ENCODE measurements around the gene RPN1. TPM values are rescaled to one million over a fixed set of nuclear protein-coding genes. Genes with fewer than 3 reads are reported as not detected.

The RPN1 gene
- total RNA-seq, 1 donor from 2014 or later = 283 TPM

DNA sequence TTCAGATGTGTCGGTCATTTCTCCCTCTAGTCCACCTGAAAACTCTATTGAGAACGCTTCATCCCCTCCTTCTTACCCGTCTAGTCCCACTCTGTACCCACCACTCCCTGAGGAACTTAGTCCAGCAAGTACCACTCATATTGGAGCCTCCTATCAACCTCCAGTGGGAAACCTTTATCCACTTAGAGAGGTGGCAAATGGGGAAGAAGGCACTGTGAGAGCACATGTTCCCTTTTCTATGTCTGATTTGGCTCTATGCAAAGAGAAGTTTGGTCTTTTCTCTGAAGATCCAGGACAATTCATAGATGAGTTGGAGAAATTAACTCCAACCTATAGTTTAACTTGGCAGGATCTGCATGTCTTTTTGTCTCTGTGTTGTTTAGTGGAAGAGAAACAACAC is 17.0 kb upstream of the RPN1 start:
- H3K27ac ChIP-seq (ENCODE audit: low read depth, low read length) = no peak overlapping the region

DNA sequence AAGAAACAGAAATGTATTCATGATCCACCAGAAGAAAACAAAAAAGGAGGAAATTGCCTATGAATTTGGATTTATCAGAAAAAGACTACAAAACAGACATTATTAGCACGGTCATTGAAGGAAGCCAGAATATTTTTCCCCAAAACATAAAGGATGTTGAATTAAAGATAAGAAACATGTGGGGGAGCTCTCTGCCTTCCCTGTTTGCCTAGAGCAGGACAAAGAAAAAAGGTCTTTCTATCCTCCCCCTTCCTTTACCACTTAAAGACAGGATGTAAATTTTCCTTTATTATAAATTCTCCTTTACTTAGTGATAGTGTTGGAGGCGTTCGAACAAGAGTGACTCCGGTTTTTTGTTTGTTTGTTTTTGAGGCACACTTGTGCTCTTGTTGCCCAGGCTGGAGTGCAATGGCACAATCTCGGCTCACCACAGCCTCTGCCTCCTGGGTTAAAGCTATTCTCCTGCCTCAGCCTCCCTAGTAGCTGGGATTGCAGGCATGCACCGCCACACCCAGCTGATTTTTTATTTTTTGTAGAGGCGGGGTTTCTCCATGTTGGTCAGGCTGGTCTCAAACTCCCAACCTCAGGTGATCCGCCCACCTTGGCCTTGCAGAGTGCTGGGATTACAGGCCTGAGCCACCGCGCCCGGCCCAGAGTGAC is 14.9 kb upstream of the RPN1 start:
- Mint-ChIP-seq H3K36me3 (ENCODE audit: low read depth, unreplicated experiment) (no peaks in the 10 kb centered on the region), H3K27ac (ENCODE audit: unreplicated experiment) (no peak overlapping the region), H3K27me3 (ENCODE audit: low read depth, unreplicated experiment) (peaks cover 8% of the 10 kb centered on the region), H3K4me3 (ENCODE audit: unreplicated experiment) (no peak overlapping the region), H3K4me1 (ENCODE audit: low read depth, unreplicated experiment) (no peaks in the 10 kb centered on the region), H3K9me3 (ENCODE audit: unreplicated experiment) (no peaks in the 10 kb centered on the region)
- Histone ChIP-seq H3K9ac (ENCODE audit: low read length) (no peak overlapping the region), H3K4me1 (ENCODE audit: insufficient read depth, low read length) (no peaks in the 10 kb centered on the region), H3K4me3 (ENCODE audit: insufficient read depth, low read depth, low read length) (no peak overlapping the region), H3K27me3 (ENCODE audit: insufficient read depth, low read length) (peaks cover 9% of the 10 kb centered on the region), H2AFZ (ENCODE audit: low read depth, low read length) (no peak overlapping the region), H3K9me3 (ENCODE audit: insufficient read depth, low read depth, low read length) (no peaks in the 10 kb centered on the region), H3K27ac (ENCODE audit: low read depth, low read length) (no peak overlapping the region), H3K4me2 (ENCODE audit: low read length) (no peak overlapping the region), H3K79me2 (ENCODE audit: insufficient read depth, low read length) (no peaks in the 10 kb centered on the region), H4K20me1 (ENCODE audit: insufficient read depth, low read length) (no peaks in the 10 kb centered on the region), H3K36me3 (ENCODE audit: insufficient read depth, low read length) (no peaks in the 10 kb centered on the region)
- DNase-seq (ENCODE audit: low read depth) = no peak
- no peak for TF ChIP-seq EZH2 (IDR thresholded peaks at IDR 0.05; ENCODE audit: insufficient read depth, low read length)
- TF ChIP-seq, protein P1, sequence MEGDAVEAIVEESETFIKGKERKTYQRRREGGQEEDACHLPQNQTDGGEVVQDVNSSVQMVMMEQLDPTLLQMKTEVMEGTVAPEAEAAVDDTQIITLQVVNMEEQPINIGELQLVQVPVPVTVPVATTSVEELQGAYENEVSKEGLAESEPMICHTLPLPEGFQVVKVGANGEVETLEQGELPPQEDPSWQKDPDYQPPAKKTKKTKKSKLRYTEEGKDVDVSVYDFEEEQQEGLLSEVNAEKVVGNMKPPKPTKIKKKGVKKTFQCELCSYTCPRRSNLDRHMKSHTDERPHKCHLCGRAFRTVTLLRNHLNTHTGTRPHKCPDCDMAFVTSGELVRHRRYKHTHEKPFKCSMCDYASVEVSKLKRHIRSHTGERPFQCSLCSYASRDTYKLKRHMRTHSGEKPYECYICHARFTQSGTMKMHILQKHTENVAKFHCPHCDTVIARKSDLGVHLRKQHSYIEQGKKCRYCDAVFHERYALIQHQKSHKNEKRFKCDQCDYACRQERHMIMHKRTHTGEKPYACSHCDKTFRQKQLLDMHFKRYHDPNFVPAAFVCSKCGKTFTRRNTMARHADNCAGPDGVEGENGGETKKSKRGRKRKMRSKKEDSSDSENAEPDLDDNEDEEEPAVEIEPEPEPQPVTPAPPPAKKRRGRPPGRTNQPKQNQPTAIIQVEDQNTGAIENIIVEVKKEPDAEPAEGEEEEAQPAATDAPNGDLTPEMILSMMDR (IDR thresholded peaks at IDR 0.05; ENCODE audit: insufficient read depth, low read depth, low read length) = no peak
- FAIRE-seq = no peak

More for the DNA sequence above, 17.0 kb upstream of the RPN1 start:
- Mint-ChIP-seq H3K27ac (ENCODE audit: unreplicated experiment) (no peak overlapping the region), H3K4me3 (ENCODE audit: unreplicated experiment) (no peak overlapping the region), H3K27me3 (ENCODE audit: low read depth, unreplicated experiment) (peaks cover 8% of the 10 kb centered on the region), H3K4me1 (ENCODE audit: low read depth, unreplicated experiment) (no peaks in the 10 kb centered on the region), H3K9me3 (ENCODE audit: unreplicated experiment) (no peaks in the 10 kb centered on the region), H3K36me3 (ENCODE audit: low read depth, unreplicated experiment) (no peaks in the 10 kb centered on the region)
- no peak for FAIRE-seq
- Histone ChIP-seq H3K4me1 (ENCODE audit: insufficient read depth, low read length) (no peaks in the 10 kb centered on the region), H3K9ac (ENCODE audit: low read length) (no peak overlapping the region), H3K9me3 (ENCODE audit: insufficient read depth, low read depth, low read length) (no peaks in the 10 kb centered on the region), H3K79me2 (ENCODE audit: insufficient read depth, low read length) (no peaks in the 10 kb centered on the region), H3K4me2 (ENCODE audit: low read length) (no peak overlapping the region), H3K4me3 (ENCODE audit: insufficient read depth, low read depth, low read length) (no peak overlapping the region), H2AFZ (ENCODE audit: low read depth, low read length) (no peak overlapping the region), H4K20me1 (ENCODE audit: insufficient read depth, low read length) (no peaks in the 10 kb centered on the region), H3K36me3 (ENCODE audit: insufficient read depth, low read length) (no peaks in the 10 kb centered on the region), H3K27me3 (ENCODE audit: insufficient read depth, low read length) (peaks cover 9% of the 10 kb centered on the region)
- no peak for DNase-seq (ENCODE audit: low read depth)
- TF ChIP-seq, protein P1 (IDR thresholded peaks at IDR 0.05; ENCODE audit: insufficient read depth, low read depth, low read length) = no peak
- TF ChIP-seq EZH2 (IDR thresholded peaks at IDR 0.05; ENCODE audit: insufficient read depth, low read length) = no peak

DNA sequence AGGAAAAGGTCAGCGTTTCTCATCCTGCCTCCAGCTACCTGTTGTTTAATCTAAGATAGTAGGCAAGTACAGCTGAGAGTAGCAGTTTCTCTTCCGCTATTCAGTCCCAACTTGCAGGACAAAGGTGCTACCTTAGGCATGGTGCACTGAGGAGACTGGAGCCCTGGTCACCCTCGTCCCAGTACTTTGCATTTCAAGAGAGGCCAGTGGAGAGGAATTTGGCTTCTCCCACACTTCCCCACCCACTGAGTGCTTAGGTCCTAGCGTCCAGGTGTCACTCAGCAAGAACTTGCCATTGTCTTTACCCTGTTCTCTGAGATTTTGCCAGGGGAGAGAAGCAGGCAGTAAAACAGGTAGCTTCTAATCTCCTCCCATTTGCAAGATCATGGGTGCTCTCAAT is 12.5 kb upstream of the RPN1 start:
- Mint-ChIP-seq H3K27ac (ENCODE audit: unreplicated experiment) (no peak overlapping the region), H3K9me3 (ENCODE audit: unreplicated experiment) (no peaks in the 10 kb centered on the region), H3K27me3 (ENCODE audit: low read depth, unreplicated experiment) (peaks cover 8% of the 10 kb centered on the region), H3K36me3 (ENCODE audit: low read depth, unreplicated experiment) (no peaks in the 10 kb centered on the region), H3K4me1 (ENCODE audit: low read depth, unreplicated experiment) (no peaks in the 10 kb centered on the region), H3K4me3 (ENCODE audit: unreplicated experiment) (no peak overlapping the region)
- no peaks in the 10 kb centered on the region for H3K9me3 ChIP-seq (ENCODE audit: insufficient read depth, low read depth, low read length)
- H3K9ac ChIP-seq (ENCODE audit: low read length) = no peak overlapping the region
- H3K4me1 ChIP-seq (ENCODE audit: insufficient read depth, low read length) = no peaks in the 10 kb centered on the region
- no peak overlapping the region for H3K4me2 ChIP-seq (ENCODE audit: low read length)
- no peaks in the 10 kb centered on the region for H3K36me3 ChIP-seq (ENCODE audit: insufficient read depth, low read length)
- no peaks in the 10 kb centered on the region for H3K79me2 ChIP-seq (ENCODE audit: insufficient read depth, low read length)
- H3K4me3 ChIP-seq (ENCODE audit: insufficient read depth, low read depth, low read length) = no peak overlapping the region
- no peak overlapping the region for H3K27ac ChIP-seq (ENCODE audit: low read depth, low read length)
- H3K27me3 ChIP-seq (ENCODE audit: insufficient read depth, low read length) = peaks cover 7% of the 10 kb centered on the region
- H2AFZ ChIP-seq (ENCODE audit: low read depth, low read length) = no peak overlapping the region
- FAIRE-seq (no peak), DNase-seq (ENCODE audit: low read depth) (no peak)
- TF ChIP-seq, protein P1 (IDR thresholded peaks at IDR 0.05; ENCODE audit: insufficient read depth, low read depth, low read length) = no peak
- TF ChIP-seq EZH2 (IDR thresholded peaks at IDR 0.05; ENCODE audit: insufficient read depth, low read length) = no peak
- H4K20me1 ChIP-seq (ENCODE audit: insufficient read depth, low read length) = no peaks in the 10 kb centered on the region

All from astrocyte (in vitro differentiated cells and primary cell).